GM18507 (cell line): ENCODE measurements around the gene SLC5A1.

Source experiments
- DNase-seq: peaks from one replicate; pipeline ENCODE4 v3.0.0; 2011; ENCODE audit warnings: low read depth; ENCODE audit not compliant: insufficient read length; ENCODE audit errors: extremely low spot score
- FAIRE-seq: peaks from 2 replicates; lab custom pipeline; 2011; peaks lifted over from hg19 to GRCh38; lab: Jason Lieb, UNC

Gene SLC5A1

GRCh38 chr22:32042924-32043323 is at the start of gene SLC5A1:
TSS of gene SLC5A1 (plus strand) at chr22:32043261. CDS start at chr22:32043282, 21 bp downstream.
- DNase-seq = no peak
- FAIRE-seq = no peak

- no peak for FAIRE-seq
- no peak for DNase-seq
Measured at GRCh38 chr22:31995046-31995445, 48.0 kb upstream of the SLC5A1 start.

- FAIRE-seq (no peak), DNase-seq (no peak)
Measured at GRCh38 chr22:31995807-31996206, 47.3 kb upstream of the SLC5A1 start.

- DNase-seq = no peak
- no peak for FAIRE-seq
Measured at GRCh38 chr22:31998784-31999385, 44.2 kb upstream of the SLC5A1 start.

GRCh38 chr22:32000181-32000580 is 42.9 kb upstream of the SLC5A1 start:
- DNase-seq = no peak
- no peak for FAIRE-seq

GRCh38 chr22:32005453-32005852 is 37.6 kb upstream of the SLC5A1 start:
- FAIRE-seq (no peak), DNase-seq (no peak)

GRCh38 chr22:32013200-32013599 is 29.9 kb upstream of the SLC5A1 start:
- FAIRE-seq = no peak
- no peak for DNase-seq

GRCh38 chr22:32016081-32016480 is 27.0 kb upstream of the SLC5A1 start:
- DNase-seq (no peak), FAIRE-seq (no peak)

GRCh38 chr22:32018056-32018455 is 25.0 kb upstream of the SLC5A1 start:
- FAIRE-seq (no peak), DNase-seq (no peak)

GRCh38 chr22:32020117-32020516 is 22.9 kb upstream of the SLC5A1 start:
- DNase-seq (no peak), FAIRE-seq (no peak)

GRCh38 chr22:32021716-32022115 is 21.3 kb upstream of the SLC5A1 start:
- no peak for FAIRE-seq

GRCh38 chr22:32023251-32023827 is 19.7 kb upstream of the SLC5A1 start:
- no peak for DNase-seq
- FAIRE-seq = no peak

More at GRCh38 chr22:32021716-32022115, 21.3 kb upstream of the SLC5A1 start:
- DNase-seq = no peak

- FAIRE-seq (no peak), DNase-seq (no peak)
Measured at GRCh38 chr22:32024796-32025195, 18.3 kb upstream of the SLC5A1 start.

GRCh38 chr22:32030518-32031247 is 12.4 kb upstream of the SLC5A1 start:
- no peak for FAIRE-seq
- DNase-seq = no peak

- DNase-seq (no peak), FAIRE-seq (no peak)
Measured at GRCh38 chr22:32031466-32031865, 11.6 kb upstream of the SLC5A1 start.

- DNase-seq = no peak
- FAIRE-seq = no peak
Measured at GRCh38 chr22:32034275-32034674, 8.8 kb upstream of the SLC5A1 start.

GRCh38 chr22:32037236-32037635 is 5.8 kb upstream of the SLC5A1 start:
- peak; percentile 31 for FAIRE-seq
- DNase-seq = no peak

- FAIRE-seq = no peak
Measured at GRCh38 chr22:32040324-32040904, 2.6 kb upstream of the SLC5A1 start.

GRCh38 chr22:32043391-32043790 is 330 bp downstream of the SLC5A1 start:
- FAIRE-seq = no peak
- DNase-seq = no peak

More at GRCh38 chr22:32040324-32040904, 2.6 kb upstream of the SLC5A1 start:
- DNase-seq = no peak

- no peak for FAIRE-seq
- DNase-seq = no peak
Measured at GRCh38 chr22:32044477-32044876, 1.4 kb downstream of the SLC5A1 start.
